Mesodermal cell (in vitro differentiated cells): ENCODE results near the gene WDR81.
"Not testable (repeated sequence)": the region's sequence is repeated elsewhere in the genome, so short reads cannot be mapped to it uniquely, and the experiment has no call there.

Experiments
- H3K27ac ChIP-seq: 2 replicates; pipeline ENCODE4 v1.7.0; 2013; ENCODE audit warnings: mild to moderate bottlenecking, low read depth, low read length, moderate library complexity; ENCODE audit not compliant: severe bottlenecking
- H3K36me3 ChIP-seq: 2 replicates; pipeline ENCODE4 v1.7.1; 2013; ENCODE audit warnings: mild to moderate bottlenecking, low read length, moderate library complexity; ENCODE audit not compliant: control insufficient read depth, insufficient read depth
- H3K4me1 ChIP-seq: one replicate; pipeline ENCODE4 v1.7.1; 2013; ENCODE audit warnings: mild to moderate bottlenecking, low read length; ENCODE audit not compliant: insufficient read depth, control insufficient read depth, poor library complexity, severe bottlenecking
- H3K4me3 ChIP-seq: 2 replicates; pipeline ENCODE4 v1.7.0; 2013; ENCODE audit warnings: low read length, control low read depth, mild to moderate bottlenecking; ENCODE audit not compliant: insufficient read depth, poor library complexity, severe bottlenecking; ENCODE audit errors: extremely low read depth
- H3K9me3 ChIP-seq: 2 replicates; pipeline ENCODE4 v1.7.1; 2013; ENCODE audit warnings: mild to moderate bottlenecking, low read length, moderate library complexity; ENCODE audit not compliant: control insufficient read depth
- WGBS, 2 experiments: methylation state at CpG; one replicate each; pipeline ENCODE4 v1.1.5; 2013; ENCODE audit warnings: missing lambda C conversion rate in 2 of 2; ENCODE audit not compliant: insufficient coverage in 2 of 2; 5-methylcytosine and 5-hydroxymethylcytosine counted together

Gene WDR81

GRCh38 chr17:1722022-1722421, 2.5 kb upstream of the WDR81 start:
- not testable (repeated sequence) for H3K4me3 ChIP-seq, H3K36me3 ChIP-seq, H3K9me3 ChIP-seq, H3K27ac ChIP-seq
- peaks cover 16% of the 10 kb centered on the region for H3K4me1 ChIP-seq
- WGBS, 2 experiments: 96 to 98% methylated on average over 7 of the region's 8 CpGs

- H3K36me3 ChIP-seq: peaks cover 9% of the 10 kb centered on the region
- H3K4me1 ChIP-seq: peaks cover 10% of the 10 kb centered on the region
- 33 to 35% methylated on average over 41 to 50 of the region's 51 CpGs for WGBS, 2 experiments
- no peaks in the 10 kb centered on the region for H3K9me3 ChIP-seq
- H3K4me3 ChIP-seq: peak overlapping the region; percentile 44
- peak overlapping the region; percentile 67 for H3K27ac ChIP-seq
These were observed 551 bp downstream of the WDR81 start for GRCh38 chr17:1724869-1725641.

DNA sequence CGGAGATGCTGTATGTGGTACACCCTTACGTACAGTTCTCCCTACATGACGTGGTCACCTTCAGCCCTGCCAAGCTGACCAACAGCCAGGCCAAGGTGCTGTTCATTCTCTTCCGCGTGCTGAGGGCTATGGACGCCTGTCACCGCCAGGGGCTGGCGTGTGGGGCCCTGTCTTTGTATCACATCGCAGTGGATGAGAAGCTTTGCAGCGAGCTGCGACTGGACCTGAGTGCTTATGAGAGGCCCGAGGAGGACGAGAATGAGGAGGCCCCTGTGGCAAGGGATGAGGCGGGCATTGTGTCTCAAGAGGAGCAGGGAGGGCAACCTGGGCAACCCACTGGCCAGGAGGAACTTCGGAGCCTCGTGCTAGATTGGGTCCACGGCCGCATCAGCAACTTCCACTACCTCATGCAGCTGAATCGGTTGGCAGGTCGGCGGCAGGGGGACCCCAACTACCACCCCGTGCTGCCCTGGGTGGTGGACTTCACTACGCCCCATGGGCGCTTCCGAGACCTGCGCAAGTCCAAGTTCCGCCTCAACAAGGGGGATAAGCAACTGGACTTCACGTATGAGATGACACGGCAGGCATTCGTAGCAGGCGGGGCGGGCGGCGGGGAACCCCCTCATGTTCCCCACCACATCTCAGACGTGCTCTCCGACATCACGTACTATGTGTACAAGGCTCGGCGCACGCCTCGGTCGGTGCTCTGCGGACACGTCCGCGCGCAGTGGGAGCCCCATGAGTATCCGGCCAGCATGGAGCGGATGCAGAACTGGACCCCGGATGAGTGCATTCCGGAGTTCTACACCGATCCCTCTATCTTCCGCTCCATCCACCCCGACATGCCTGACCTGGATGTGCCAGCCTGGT, 1.4 kb downstream of the WDR81 start:
- H3K4me3 ChIP-seq: no peak overlapping the region
- H3K36me3 ChIP-seq: peaks cover 9% of the 10 kb centered on the region
- H3K27ac ChIP-seq: no peak overlapping the region
- H3K9me3 ChIP-seq: no peaks in the 10 kb centered on the region
- H3K4me1 ChIP-seq: peaks cover 10% of the 10 kb centered on the region
- WGBS, 2 experiments: 96 to 97% methylated on average over 49 to 54 of the region's 54 CpGs

GRCh38 chr17:1726626-1727257, 2.2 kb downstream of the WDR81 start:
- H3K36me3 ChIP-seq: peaks cover 13% of the 10 kb centered on the region
- H3K4me1 ChIP-seq: peaks cover 10% of the 10 kb centered on the region
- H3K27ac ChIP-seq: no peak overlapping the region
- no peaks in the 10 kb centered on the region for H3K9me3 ChIP-seq
- H3K4me3 ChIP-seq: no peak overlapping the region
- WGBS, 2 experiments: 95 to 97% methylated on average over 14 to 16 of the region's 18 CpGs

GRCh38 chr17:1727258-1727789, 2.8 kb downstream of the WDR81 start:
- Histone ChIP-seq H3K4me3 (no peak overlapping the region), H3K27ac (no peak overlapping the region), H3K9me3 (no peaks in the 10 kb centered on the region), H3K36me3 (peaks cover 13% of the 10 kb centered on the region), H3K4me1 (peaks cover 6% of the 10 kb centered on the region)
- WGBS, 2 experiments: 95 to 97% methylated on average over 21 of the region's 21 CpGs

DNA sequence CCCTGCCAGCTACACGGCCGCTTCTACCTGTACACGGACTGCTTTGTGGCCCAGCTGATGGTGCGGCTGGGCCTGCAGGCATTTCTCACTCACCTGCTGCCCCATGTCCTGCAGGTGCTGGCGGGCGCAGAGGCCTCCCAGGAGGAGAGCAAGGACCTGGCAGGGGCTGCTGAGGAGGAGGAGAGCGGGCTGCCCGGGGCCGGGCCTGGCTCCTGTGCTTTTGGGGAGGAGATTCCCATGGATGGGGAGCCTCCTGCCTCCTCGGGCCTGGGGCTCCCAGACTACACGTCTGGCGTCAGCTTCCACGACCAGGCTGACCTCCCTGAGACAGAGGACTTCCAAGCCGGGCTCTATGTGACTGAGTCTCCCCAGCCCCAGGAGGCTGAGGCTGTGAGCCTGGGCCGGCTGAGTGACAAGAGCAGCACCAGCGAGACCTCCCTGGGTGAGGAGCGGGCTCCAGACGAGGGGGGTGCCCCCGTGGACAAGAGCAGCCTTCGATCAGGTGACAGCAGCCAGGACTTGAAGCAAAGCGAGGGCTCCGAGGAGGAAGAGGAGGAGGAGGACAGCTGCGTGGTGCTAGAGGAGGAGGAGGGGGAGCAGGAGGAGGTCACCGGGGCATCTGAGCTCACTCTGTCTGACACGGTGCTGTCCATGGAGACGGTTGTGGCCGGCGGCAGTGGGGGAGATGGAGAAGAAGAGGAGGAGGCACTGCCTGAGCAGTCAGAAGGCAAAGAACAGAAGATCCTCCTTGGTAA, 3.5 kb downstream of the WDR81 start:
- Histone ChIP-seq H3K4me1 (peaks cover 2% of the 10 kb centered on the region), H3K27ac (no peak overlapping the region), H3K36me3 (peaks cover 16% of the 10 kb centered on the region), H3K4me3 (no peak overlapping the region), H3K9me3 (no peaks in the 10 kb centered on the region)
- 94 to 96% methylated on average over 23 to 24 of the region's 28 CpGs for WGBS, 2 experiments

GRCh38 chr17:1729966-1730325, 5.4 kb downstream of the WDR81 start:
- Histone ChIP-seq H3K4me1 (no peaks in the 10 kb centered on the region), H3K27ac (no peak overlapping the region), H3K36me3 (peaks cover 20% of the 10 kb centered on the region), H3K9me3 (no peaks in the 10 kb centered on the region), H3K4me3 (no peak overlapping the region)
- WGBS, 2 experiments: 91 to 98% methylated on average over 12 to 15 of the region's 15 CpGs

DNA sequence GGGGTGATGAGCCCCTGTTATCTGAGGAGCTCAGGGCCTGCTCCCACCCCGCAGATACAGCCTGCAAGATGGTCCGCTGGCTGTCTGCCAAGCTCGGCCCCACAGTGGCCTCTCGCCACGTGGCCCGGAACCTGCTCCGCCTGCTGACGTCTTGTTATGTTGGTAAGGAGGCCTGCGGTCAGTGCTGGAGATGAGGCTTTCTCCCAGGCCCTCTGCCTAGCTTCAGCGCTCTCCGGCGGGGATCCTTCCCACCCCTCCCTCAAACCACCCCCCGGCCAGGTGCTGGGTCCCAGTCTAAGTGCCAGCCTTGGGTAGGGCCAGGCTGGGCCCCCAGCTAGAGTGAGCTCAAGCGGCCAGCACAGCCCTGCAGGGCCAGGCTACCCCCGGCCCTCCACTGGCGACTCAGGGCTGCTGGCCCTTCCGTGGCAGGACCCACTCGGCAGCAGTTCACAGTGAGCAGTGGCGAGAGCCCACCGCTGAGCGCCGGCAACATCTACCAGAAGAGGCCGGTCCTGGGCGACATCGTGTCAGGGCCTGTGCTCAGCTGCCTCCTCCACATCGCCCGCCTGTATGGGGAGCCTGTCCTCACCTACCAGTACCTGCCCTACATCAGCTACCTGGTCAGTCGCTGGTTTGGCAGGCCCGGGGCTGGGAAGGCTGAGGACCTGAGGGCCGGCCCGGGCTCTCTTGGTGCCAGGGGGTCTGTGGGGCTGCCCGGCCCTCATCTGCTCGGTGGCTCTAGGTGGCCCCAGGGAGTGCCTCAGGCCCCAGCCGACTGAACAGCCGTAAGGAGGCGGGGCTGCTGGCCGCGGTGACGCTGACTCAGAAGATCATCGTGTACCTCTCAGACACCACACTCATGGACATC, 6.1 kb downstream of the WDR81 start:
- WGBS, 2 experiments: 93 to 96% methylated on average over 33 to 37 of the region's 40 CpGs
- no peak overlapping the region for H3K4me3 ChIP-seq
- H3K4me1 ChIP-seq: no peaks in the 10 kb centered on the region
- no peak overlapping the region for H3K27ac ChIP-seq
- peaks cover 20% of the 10 kb centered on the region for H3K36me3 ChIP-seq
- H3K9me3 ChIP-seq: no peaks in the 10 kb centered on the region

DNA sequence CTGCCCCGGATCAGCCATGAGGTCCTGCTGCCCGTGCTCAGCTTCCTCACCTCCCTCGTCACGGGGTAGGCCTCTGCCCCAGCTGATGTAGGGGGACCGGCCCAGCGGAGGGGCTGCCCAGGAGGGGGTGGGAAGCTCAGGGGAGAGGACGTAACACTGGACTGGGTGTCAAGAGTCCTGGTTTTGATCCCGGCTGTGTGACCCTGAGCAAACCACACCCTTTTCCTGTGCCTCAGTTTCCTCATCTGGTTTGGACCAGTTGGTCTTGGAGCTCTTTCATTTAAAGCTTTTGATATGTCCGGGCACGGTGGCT, 6.6 kb downstream of the WDR81 start:
- H3K9me3 ChIP-seq: no peaks in the 10 kb centered on the region
- H3K36me3 ChIP-seq: peaks cover 20% of the 10 kb centered on the region
- H3K27ac ChIP-seq: no peak overlapping the region
- no peak overlapping the region for H3K4me3 ChIP-seq
- WGBS, 2 experiments: 91 to 100% methylated on average over 6 to 7 of the region's 10 CpGs
- peaks cover 5% of the 10 kb centered on the region for H3K4me1 ChIP-seq
